ENCODE data around the gene TIMMDC1.

TIMMDC1 gene

GRCh38 chr3:119527714-119528113 is 29.4 kb downstream of the TIMMDC1 start:
- DNase-seq (ENCODE audit: low read depth), result no peak
- H3K4me3 ChIP-seq (ENCODE audit: low read depth, low read length), result no peak overlapping the region
- TF ChIP-seq CTCF (IDR thresholded peaks at IDR 0.05; ENCODE audit: low read depth, low read length, missing control alignments), result no peak

- no peak for TF ChIP-seq CTCF (IDR thresholded peaks at IDR 0.05; ENCODE audit: low read depth, low read length, missing control alignments)
- DNase-seq (ENCODE audit: low read depth), result no peak
- no peak overlapping the region for H3K4me3 ChIP-seq (ENCODE audit: low read depth, low read length)
These were observed 31.5 kb downstream of the TIMMDC1 start for GRCh38 chr3:119529883-119530282.

- no peak for TF ChIP-seq CTCF (IDR thresholded peaks at IDR 0.05; ENCODE audit: low read depth, low read length, missing control alignments)
- DNase-seq (ENCODE audit: low read depth), result no peak
- H3K4me3 ChIP-seq (ENCODE audit: low read depth, low read length), result no peak overlapping the region
These were observed 32.1 kb downstream of the TIMMDC1 start for GRCh38 chr3:119530456-119530855.

GRCh38 chr3:119531151-119531550 is 32.8 kb downstream of the TIMMDC1 start:
- no peak for DNase-seq (ENCODE audit: low read depth)
- no peak for TF ChIP-seq CTCF (IDR thresholded peaks at IDR 0.05; ENCODE audit: low read depth, low read length, missing control alignments)
- no peak overlapping the region for H3K4me3 ChIP-seq (ENCODE audit: low read depth, low read length)

GRCh38 chr3:119534296-119534695 is 35.9 kb downstream of the TIMMDC1 start:
- no peak for TF ChIP-seq CTCF (IDR thresholded peaks at IDR 0.05; ENCODE audit: low read depth, low read length, missing control alignments)
- H3K4me3 ChIP-seq (ENCODE audit: low read depth, low read length), result no peak overlapping the region
- DNase-seq (ENCODE audit: low read depth), result no peak

GRCh38 chr3:119536757-119537156 is 38.4 kb downstream of the TIMMDC1 start:
- H3K4me3 ChIP-seq (ENCODE audit: low read depth, low read length), result no peak overlapping the region
- no peak for DNase-seq (ENCODE audit: low read depth)
- no peak for TF ChIP-seq CTCF (IDR thresholded peaks at IDR 0.05; ENCODE audit: low read depth, low read length, missing control alignments)

GRCh38 chr3:119538772-119539171 is 40.4 kb downstream of the TIMMDC1 start:
- DNase-seq (ENCODE audit: low read depth), result no peak
- TF ChIP-seq CTCF (IDR thresholded peaks at IDR 0.05; ENCODE audit: low read depth, low read length, missing control alignments), result no peak
- no peak overlapping the region for H3K4me3 ChIP-seq (ENCODE audit: low read depth, low read length)
